ENCODE data around the gene KCTD2. TPM values are rescaled to one million over a fixed set of nuclear protein-coding genes. Genes with fewer than 3 reads are reported as not detected.
A peak's percentile ranks its signal among the peaks of the same experiment; 100 is the strongest.

The KCTD2 gene
- polyA plus RNA-seq, 2 of the 4 experiments (the other 2 are of a cell fraction), result 18.8 to 31.3 TPM

DNA sequence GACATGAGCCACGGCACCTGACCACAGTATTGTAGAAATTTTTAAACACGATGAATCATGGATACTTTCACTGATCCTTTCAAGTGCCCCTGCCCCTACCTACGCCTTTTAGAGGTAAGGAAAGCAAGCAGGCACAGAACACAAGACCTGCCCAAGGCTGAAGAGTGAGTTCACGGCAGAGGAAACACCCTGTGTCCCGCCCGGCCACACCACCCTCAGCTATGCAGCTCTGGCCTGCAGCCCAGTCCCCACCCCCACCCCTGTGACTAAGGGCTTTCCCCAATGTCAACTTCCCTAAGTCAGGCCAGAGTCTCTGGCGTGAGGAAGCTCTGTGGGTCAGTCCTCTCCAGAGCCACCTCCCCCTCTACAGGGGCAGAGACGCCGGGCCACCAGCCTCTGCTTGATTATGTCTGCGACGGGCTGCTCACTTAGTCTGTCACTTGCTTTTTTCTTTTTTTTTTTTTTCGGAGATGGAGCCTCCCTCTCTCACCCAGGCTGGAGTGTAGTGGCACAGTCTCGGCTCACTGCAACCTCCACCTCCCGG is 49.1 kb downstream of the KCTD2 start (continued):
- TF ChIP-seq TFCP2L1 (CRISPR knock-in tag; IDR thresholded peaks at IDR 0.05), result no peak
- peak; percentile 56 to 93; a peak in 4 of 5 replicates for TF ChIP-seq JUN (IDR thresholded peaks at IDR 0.05)
- TF ChIP-seq, protein P1, sequence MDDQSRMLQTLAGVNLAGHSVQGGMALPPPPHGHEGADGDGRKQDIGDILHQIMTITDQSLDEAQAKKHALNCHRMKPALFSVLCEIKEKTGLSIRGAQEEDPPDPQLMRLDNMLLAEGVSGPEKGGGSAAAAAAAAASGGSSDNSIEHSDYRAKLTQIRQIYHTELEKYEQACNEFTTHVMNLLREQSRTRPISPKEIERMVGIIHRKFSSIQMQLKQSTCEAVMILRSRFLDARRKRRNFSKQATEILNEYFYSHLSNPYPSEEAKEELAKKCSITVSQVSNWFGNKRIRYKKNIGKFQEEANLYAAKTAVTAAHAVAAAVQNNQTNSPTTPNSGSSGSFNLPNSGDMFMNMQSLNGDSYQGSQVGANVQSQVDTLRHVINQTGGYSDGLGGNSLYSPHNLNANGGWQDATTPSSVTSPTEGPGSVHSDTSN (IDR thresholded peaks at IDR 0.05), result peak; percentile 81
- no peak for TF ChIP-seq ZNF302 (CRISPR knock-in tag; IDR thresholded peaks at IDR 0.05)

DNA sequence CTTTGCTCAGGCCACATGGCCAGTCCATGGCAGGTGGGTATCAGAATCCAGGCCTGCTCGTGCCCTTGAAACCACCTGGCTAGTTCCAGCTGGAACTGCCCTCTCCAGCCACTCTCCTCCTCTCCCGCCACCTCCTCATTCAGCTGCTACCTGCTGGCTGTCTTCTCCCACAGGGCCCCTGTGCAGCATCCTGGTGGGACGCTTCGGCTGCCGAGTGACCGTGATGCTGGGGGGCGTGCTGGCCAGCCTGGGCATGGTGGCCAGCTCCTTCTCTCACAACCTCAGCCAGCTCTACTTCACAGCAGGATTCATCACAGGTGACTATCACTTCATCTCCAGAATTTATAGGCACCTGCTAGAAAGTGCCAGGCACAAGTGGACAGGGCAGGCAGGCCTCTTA is 50.8 kb downstream of the KCTD2 start:
- ChIA-PET CTCF (interaction anchor here (0.9 to 81.8 kb wide), 4 partner anchors 11 to 141 kb away, joined by 3 to 3429 read pairs (median 1716); partner anchors contain the start of genes ARMC7, ATP5PD, KCTD2 and NT5C), POLR2A (no interaction called here)
- 94% methylated on average over 7 of the region's 7 CpGs for WGBS (ENCODE audit: missing lambda C conversion rate)
- no peak for ATAC-seq
- Histone ChIP-seq H3K27ac (peak overlapping the region in 1 of 2 experiments; percentile 96; a peak in 3 of 6 replicates), H3K4me2 (no peak overlapping the region), H3K9me3 (no peaks in the 10 kb centered on the region), H3K4me1 (peaks cover 43% of the 10 kb centered on the region), H3K4me3 (no peak overlapping the region)
- TF ChIP-seq, protein P2, sequence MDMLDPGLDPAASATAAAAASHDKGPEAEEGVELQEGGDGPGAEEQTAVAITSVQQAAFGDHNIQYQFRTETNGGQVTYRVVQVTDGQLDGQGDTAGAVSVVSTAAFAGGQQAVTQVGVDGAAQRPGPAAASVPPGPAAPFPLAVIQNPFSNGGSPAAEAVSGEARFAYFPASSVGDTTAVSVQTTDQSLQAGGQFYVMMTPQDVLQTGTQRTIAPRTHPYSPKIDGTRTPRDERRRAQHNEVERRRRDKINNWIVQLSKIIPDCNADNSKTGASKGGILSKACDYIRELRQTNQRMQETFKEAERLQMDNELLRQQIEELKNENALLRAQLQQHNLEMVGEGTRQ (IDR thresholded peaks at IDR 0.05), result no peak
- TF ChIP-seq JUN (IDR thresholded peaks at IDR 0.05) (no peak), TFCP2L1 (CRISPR knock-in tag; IDR thresholded peaks at IDR 0.05) (no peak)
- FAIRE-seq, result no peak
- DNase-seq (ENCODE audit: low read depth in 1 of 2, low spot score in 1 of 2), result no peak

DNA sequence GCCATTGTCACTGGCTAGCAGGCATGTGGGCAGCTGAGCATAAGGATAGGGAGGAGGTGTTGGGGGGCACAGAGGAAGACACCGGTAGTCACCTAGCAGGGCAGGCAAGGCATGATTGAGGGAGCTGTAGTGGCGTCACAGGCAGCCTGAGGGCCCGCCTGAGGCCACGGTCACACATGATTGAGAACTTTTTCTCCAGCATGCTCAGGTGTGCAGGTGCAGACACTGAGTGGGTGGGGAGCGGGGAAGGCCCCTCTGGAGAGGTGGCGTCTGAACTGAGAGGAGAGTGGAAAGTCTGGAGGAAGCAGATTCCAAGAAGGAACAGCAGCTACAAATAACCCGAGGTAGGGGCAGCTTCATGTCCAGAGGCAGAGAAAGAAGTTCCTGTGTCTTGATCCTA is 51.8 kb downstream of the KCTD2 start:
- no peak overlapping the region for H3K4me2 ChIP-seq
- H3K27ac ChIP-seq, result peak overlapping the region in 1 of 2 experiments; percentile 21; a peak in 1 of 6 replicates
- peaks cover 36% of the 10 kb centered on the region for H3K4me1 ChIP-seq
- H3K9me3 ChIP-seq, result no peaks in the 10 kb centered on the region
- DNase-seq (ENCODE audit: low read depth in 1 of 2, low spot score in 1 of 2), result no peak
- ATAC-seq, result no peak
- CTCF ChIA-PET, result interaction anchor here (62.2 to 81.8 kb wide), 2 partner anchors 12 to 22 kb away, joined by 3429 read pairs; partner anchors contain the start of genes ARMC7, ATP5PD, KCTD2 and NT5C
- TF ChIP-seq GATA3 (IDR thresholded peaks at IDR 0.05; ENCODE audit: borderline replicate concordance), result no peak
- no peak for TF ChIP-seq CBX8 (IDR thresholded peaks at IDR 0.05)
- TF ChIP-seq, protein P3, sequence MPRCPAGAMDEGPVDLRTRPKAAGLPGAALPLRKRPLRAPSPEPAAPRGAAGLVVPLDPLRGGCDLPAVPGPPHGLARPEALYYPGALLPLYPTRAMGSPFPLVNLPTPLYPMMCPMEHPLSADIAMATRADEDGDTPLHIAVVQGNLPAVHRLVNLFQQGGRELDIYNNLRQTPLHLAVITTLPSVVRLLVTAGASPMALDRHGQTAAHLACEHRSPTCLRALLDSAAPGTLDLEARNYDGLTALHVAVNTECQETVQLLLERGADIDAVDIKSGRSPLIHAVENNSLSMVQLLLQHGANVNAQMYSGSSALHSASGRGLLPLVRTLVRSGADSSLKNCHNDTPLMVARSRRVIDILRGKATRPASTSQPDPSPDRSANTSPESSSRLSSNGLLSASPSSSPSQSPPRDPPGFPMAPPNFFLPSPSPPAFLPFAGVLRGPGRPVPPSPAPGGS (IDR thresholded peaks at IDR 0.05), result no peak
- TF ChIP-seq NFE2L2 (conservative IDR thresholded peaks at IDR 0.05; ENCODE audit: low read length), result no peak
- TF ChIP-seq JUNB (IDR thresholded peaks at IDR 0.05), result no peak
- TF ChIP-seq, protein P1 (IDR thresholded peaks at IDR 0.05), result no peak
- no peak for TF ChIP-seq POLR2AphosphoS2 (conservative IDR thresholded peaks at IDR 0.05; ENCODE audit: low read length)
- no peak for TF ChIP-seq TFCP2L1 (CRISPR knock-in tag; IDR thresholded peaks at IDR 0.05)
- TF ChIP-seq MAFK (IDR thresholded peaks at IDR 0.05; ENCODE audit: partially characterized antibody), result no peak
- no peak for TF ChIP-seq BHLHE40 (IDR thresholded peaks at IDR 0.05; ENCODE audit: low read depth, low read length)
- POLR2A ChIA-PET, result no interaction called here
- WGBS (ENCODE audit: missing lambda C conversion rate), result 84% methylated on average over 7 of the region's 7 CpGs
- no peak for FAIRE-seq
- no peak overlapping the region for H3K4me3 ChIP-seq

DNA sequence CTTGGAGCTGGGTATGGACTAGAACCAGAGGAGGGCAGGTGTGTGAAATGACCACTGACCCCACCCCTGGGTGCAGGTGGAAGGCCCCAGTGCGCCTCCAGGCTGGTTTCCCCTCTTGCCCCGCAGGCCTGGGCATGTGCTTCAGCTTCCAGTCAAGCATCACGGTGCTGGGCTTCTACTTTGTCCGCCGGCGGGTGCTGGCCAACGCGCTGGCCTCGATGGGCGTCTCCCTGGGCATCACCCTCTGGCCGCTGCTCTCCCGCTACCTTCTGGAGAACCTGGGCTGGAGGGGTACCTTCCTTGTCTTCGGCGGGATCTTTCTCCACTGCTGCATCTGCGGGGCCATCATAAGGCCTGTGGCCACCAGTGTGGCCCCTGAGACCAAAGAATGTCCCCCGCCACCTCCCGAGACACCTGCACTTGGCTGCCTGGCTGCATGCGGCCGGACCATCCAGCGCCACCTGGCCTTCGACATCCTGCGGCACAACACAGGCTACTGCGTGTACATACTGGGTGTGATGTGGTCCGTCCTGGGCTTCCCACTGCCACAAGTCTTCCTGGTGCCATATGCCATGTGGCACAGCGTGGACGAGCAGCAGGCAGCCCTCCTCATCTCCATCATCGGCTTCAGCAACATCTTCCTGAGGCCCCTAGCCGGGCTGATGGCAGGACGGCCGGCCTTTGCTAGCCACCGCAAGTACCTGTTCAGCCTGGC is 53.0 kb downstream of the KCTD2 start:
- no peaks in the 10 kb centered on the region for H3K9me3 ChIP-seq
- ChIA-PET POLR2A (no interaction called here), CTCF (interaction anchor here (62.2 to 81.8 kb wide), 2 partner anchors 14 to 21 kb away, joined by 3429 read pairs; partner anchors contain the start of genes ARMC7, ATP5PD, KCTD2 and NT5C)
- no peak for FAIRE-seq
- H3K4me1 ChIP-seq, result peaks cover 28% of the 10 kb centered on the region
- no peak for ATAC-seq
- 0 out of 6 replicates have a peak overlapping the region, but pooled peaks of 1 of the 2 experiments have one; percentile 8 for H3K27ac ChIP-seq
- 97% methylated on average over 31 of the region's 31 CpGs for WGBS (ENCODE audit: missing lambda C conversion rate)
- TF ChIP-seq HDAC2 (IDR thresholded peaks at IDR 0.05) (no peak), FOXS1 (CRISPR knock-in tag; IDR thresholded peaks at IDR 0.05) (no peak)
- TF ChIP-seq, protein P4, sequence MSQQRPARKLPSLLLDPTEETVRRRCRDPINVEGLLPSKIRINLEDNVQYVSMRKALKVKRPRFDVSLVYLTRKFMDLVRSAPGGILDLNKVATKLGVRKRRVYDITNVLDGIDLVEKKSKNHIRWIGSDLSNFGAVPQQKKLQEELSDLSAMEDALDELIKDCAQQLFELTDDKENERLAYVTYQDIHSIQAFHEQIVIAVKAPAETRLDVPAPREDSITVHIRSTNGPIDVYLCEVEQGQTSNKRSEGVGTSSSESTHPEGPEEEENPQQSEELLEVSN (IDR thresholded peaks at IDR 0.05; ENCODE audit: borderline replicate concordance, low read depth), result no peak
- H3K4me2 ChIP-seq, result no peak overlapping the region
- no peak overlapping the region for H3K4me3 ChIP-seq
- DNase-seq (ENCODE audit: low read depth in 1 of 2, low spot score in 1 of 2), result no peak
